Cardiac septum (tissue), 1 donor: ENCODE results near the gene INHBE. TPM values are rescaled to one million over a fixed set of nuclear protein-coding genes. Genes with fewer than 3 reads are reported as not detected.
"Not testable (repeated sequence)": the region's sequence is repeated elsewhere in the genome, so short reads cannot be mapped to it uniquely, and the experiment has no call there.

Experiments
- DNase-seq: peaks from one replicate; pipeline ENCODE4 v3.0.0-alpha.2; 2020; ENCODE audit warnings: low spot score
- intact Hi-C: fragments of 100-400 bp; cut with DNase I; formaldehyde crosslinking; loops from one replicate; pipeline ENCODE4 v1.14.0; 2022
- long read RNA-seq: library from polyadenylated mRNA; unstranded; transcript quantifications from one replicate; pipeline ENCODE4 v2.0.0, GENCODE V29; 2021
- total RNA-seq: library from RNA; stranded (reverse); fragmentation: NEBNext Ultra II Directional; extraction: Animal tissue kit (Norgen Biotek cat#: 25700); gene quantifications from one replicate; pipeline ENCODE4 v1.2.1, GENCODE V29; 2021
- donor health status: DM: no; HTN: no; CAD: no.

The INHBE gene
- 0.73 TPM for total RNA-seq
- long read RNA-seq: 0 reads

- no peak for DNase-seq
- intact Hi-C loops: loop anchor here (1.0 to 5.0 kb wide), 3 partner anchors 147 to 242 kb away; no protein-coding TSS in a partner anchor
These were observed at the start of gene INHBE for GRCh38 chr12:57454566-57455373. Gene INHBE (plus strand): TSS chr12:57455307. CDS start chr12:57455537, 230 bp downstream.

- intact Hi-C loops: no loop called here
- no peak for DNase-seq
These were observed 44.6 kb upstream of the INHBE start for GRCh38 chr12:57410534-57410933.

- DNase-seq, intact Hi-C loops: not testable (repeated sequence)
These were observed 40.9 kb upstream of the INHBE start for GRCh38 chr12:57414160-57414559.

GRCh38 chr12:57415088-57415487, 40.0 kb upstream of the INHBE start:
- intact Hi-C loops: no loop called here
- no peak for DNase-seq

GRCh38 chr12:57416039-57416996, 38.8 kb upstream of the INHBE start:
- intact Hi-C loops: no loop called here
- no peak for DNase-seq

- no peak for DNase-seq
- intact Hi-C loops: no loop called here
These were observed 36.9 kb upstream of the INHBE start for GRCh38 chr12:57418255-57418654.

- intact Hi-C loops: no loop called here
- no peak for DNase-seq
These were observed 35.6 kb upstream of the INHBE start for GRCh38 chr12:57419495-57419894.

- intact Hi-C loops: no loop called here
- DNase-seq: no peak
These were observed 34.6 kb upstream of the INHBE start for GRCh38 chr12:57420482-57420881.

- DNase-seq, intact Hi-C loops: not testable (repeated sequence)
These were observed 28.2 kb upstream of the INHBE start for GRCh38 chr12:57426948-57427347.

GRCh38 chr12:57428965-57429364, 26.1 kb upstream of the INHBE start:
- DNase-seq: no peak
- intact Hi-C loops: no loop called here

GRCh38 chr12:57429473-57430111, 25.5 kb upstream of the INHBE start:
- DNase-seq: no peak
- intact Hi-C loops: loop anchor here (2.0 kb wide), 1 partner anchor 23 kb away; no protein-coding TSS in a partner anchor

GRCh38 chr12:57430112-57430930, 24.8 kb upstream of the INHBE start:
- intact Hi-C loops: loop anchor here (2.0 kb wide), 1 partner anchor 22 kb away; no protein-coding TSS in a partner anchor
- DNase-seq: peak; percentile 82

- DNase-seq: peak; percentile 98
- intact Hi-C loops: loop anchor here (2.0 kb wide), 1 partner anchor 22 kb away; no protein-coding TSS in a partner anchor
These were observed 24.1 kb upstream of the INHBE start, which contains the start of gene R3HDM2 for GRCh38 chr12:57430931-57431566. Gene R3HDM2 (minus strand): TSS chr12:57431043. CDS start chr12:57310428, 120,615 bp downstream.

- no peak for DNase-seq
- intact Hi-C loops: loop anchor here (2.0 kb wide), 1 partner anchor 21 kb away; no protein-coding TSS in a partner anchor
These were observed 23.4 kb upstream of the INHBE start for GRCh38 chr12:57431654-57432188.

- DNase-seq: no peak
- intact Hi-C loops: no loop called here
These were observed 21.7 kb upstream of the INHBE start for GRCh38 chr12:57433370-57433769.

GRCh38 chr12:57434517-57435223, 20.4 kb upstream of the INHBE start, which contains the start of gene INHBC:
Gene INHBC (plus strand): TSS chr12:57434784. CDS start chr12:57434887, 103 bp downstream.
- intact Hi-C loops: no loop called here
- no peak for DNase-seq

- DNase-seq: no peak
- intact Hi-C loops: no loop called here
These were observed 19.8 kb upstream of the INHBE start for GRCh38 chr12:57435293-57435692.
